HG03460 (cell line): Measurements from ENCODE around the gene NOTCH2.

Experiments
- ATAC-seq: cut with Tn5 transposase; IDR thresholded peaks from one replicate; pipeline ENCODE4 v1.9.1; 2021; ENCODE audit not compliant: unreplicated experiment

Gene NOTCH2

GRCh38 chr1:119912963-119913362 lies 156.5 kb downstream of the NOTCH2 start:
- no peak for ATAC-seq

DNA sequence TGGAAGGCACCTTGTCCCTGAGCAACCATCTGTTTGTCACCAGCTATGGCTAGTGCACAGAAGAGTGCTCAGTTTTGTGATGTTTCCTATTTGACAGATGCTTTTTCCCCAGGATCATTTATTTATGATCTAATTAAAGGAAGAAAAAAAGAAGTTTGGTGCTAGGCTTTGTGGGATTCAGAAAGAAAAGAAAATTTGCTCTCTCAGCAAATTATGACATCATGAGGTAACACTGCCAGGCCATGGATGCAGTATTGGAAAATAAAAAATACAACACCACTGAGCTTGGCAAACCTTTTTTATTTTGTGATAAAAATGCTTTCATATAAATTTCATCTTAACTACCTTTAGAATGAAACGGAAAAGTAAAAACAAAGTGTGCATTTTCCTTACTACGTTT lies 157.7 kb downstream of the NOTCH2 start:
- no peak for ATAC-seq

DNA sequence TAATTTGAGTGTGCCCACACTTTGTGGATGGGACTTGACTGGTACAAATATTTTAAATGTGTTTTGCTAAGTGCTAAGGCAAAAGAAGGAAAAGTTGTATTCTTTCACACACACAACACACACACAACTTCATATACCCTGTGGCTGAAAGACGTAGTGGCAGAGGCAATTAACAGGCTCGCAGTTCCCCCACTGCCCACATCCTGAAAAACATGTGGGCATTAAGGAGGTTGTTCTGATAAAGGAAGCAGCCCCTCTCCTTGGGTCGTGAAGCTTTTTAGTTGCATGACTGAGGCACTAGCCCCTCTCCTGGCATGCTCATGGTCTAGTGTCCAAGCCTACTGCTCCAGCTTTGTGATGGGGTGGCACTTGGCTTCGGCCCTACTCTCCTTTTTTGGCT lies 158.8 kb downstream of the NOTCH2 start:
- ATAC-seq, result no peak

DNA sequence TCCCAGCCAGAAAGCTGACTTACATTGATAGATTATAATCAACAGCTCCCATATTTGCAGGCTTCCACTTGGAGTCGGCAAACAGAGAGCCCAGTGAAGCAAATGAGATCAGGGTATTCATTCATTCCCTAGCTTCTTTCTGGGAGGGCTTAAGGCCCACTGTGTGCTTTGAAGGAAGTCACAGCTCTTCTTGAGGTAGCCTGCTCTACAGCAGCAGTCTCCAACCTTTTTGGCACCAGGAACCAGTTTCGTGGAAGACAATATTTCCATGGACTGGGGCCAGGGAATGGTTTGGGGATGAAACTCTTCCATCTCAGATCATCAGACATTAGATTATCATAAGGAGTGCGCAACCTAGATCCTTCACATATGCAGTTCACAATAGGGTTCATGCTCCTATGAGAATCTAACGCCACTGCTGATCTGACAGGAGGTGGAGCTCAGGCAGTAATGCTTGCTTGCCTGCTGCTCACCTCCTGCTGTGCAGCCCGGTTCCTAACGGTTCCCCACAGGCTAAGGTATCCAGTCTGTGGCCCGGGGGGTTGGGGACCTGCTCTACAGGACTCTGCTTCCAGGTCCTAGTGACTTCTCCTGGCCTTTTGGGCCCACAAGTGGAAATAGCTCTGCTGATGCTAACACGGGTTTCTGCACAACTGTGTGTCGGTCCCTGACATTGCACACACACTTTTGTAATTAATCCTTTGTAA lies 159.4 kb downstream of the NOTCH2 start:
- no peak for ATAC-seq

DNA sequence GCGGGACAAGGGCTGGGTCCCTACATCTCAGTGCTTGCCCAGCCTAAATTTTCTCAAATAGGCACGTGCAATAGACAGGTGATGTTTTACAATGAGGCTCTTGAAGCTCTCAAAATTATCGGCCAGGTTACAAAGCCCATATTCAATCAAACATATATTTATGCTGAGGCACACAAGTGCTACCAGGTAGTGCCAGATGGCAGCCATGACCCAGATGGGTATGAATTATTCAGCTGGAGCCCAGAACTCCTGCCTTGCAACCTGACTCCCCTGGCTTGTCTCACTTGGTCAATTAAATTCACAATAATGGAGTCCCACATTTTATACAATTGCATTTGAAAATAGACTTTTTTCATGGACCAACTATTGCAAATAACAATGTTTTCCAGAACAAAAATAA lies 160.8 kb downstream of the NOTCH2 start:
- no peak for ATAC-seq

DNA sequence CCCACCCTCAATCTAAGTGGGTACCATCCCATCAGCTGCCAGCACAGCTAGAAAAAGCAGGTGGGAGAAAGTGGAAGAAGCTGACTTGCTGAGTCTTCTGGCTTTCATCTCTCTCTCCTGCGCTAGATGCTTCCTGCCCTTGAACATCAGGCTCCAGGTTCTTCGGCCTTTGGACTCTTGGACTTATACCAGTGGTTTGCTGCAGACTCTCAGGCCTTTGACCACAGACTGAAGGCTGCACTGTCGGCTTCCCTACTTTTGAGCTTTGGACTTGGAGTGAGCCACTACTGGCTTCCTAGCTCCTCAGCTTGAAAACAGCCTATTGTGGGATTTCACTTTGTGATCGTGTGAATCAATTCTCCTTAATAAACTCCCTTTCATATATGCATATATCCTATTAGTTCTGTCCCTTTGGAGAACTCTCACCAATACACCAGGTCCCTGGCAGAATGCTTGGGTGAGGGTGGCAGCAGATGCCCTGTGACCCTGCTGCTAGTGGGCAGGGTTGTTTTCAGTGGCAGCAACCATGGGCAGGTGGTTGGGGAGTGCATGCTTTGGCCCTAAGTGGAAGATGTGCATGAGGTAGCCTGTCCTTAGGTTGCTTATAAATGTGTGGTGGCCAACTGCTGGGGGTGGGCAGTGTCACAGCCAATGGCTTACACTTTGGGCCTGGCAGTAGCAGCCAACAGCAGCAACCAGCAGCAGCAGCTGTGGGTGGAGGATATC lies 162.4 kb downstream of the NOTCH2 start:
- ATAC-seq, result no peak

GRCh38 chr1:119903443-119903835 lies 166.0 kb downstream of the NOTCH2 start:
- no peak for ATAC-seq

GRCh38 chr1:119902775-119903442 lies 166.6 kb downstream of the NOTCH2 start:
- no peak for ATAC-seq

- no peak for ATAC-seq
Observed at GRCh38 chr1:119898981-119899720, 170.3 kb downstream of the NOTCH2 start.

- no peak for ATAC-seq
Observed at GRCh38 chr1:119898530-119898929, 170.9 kb downstream of the NOTCH2 start.

GRCh38 chr1:119896303-119896702 lies 173.2 kb downstream of the NOTCH2 start, which contains the start of gene ADAM30:
Gene ADAM30, minus strand, starts transcription at chr1:119896515. Its CDS starts 179 bp downstream, at chr1:119896336.
- no peak for ATAC-seq

DNA sequence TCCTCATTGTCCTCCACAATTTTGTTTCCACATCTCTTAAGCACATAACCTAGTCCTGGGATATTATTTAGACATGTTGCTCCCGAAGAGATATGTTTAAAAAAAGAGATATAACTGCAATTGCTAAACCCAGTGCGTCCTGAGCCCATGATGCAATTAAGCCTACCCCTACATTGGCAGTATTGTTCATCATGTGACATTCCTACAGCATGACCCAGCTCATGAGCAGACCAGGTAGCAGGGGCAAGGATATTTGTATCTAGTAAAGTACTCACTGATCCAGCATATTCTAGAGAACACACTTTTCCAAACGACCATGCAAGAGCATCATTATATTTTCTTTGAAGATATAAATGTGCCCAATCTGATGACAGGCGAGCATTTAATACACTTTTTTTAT lies 174.4 kb downstream of the NOTCH2 start:
- ATAC-seq, result no peak

DNA sequence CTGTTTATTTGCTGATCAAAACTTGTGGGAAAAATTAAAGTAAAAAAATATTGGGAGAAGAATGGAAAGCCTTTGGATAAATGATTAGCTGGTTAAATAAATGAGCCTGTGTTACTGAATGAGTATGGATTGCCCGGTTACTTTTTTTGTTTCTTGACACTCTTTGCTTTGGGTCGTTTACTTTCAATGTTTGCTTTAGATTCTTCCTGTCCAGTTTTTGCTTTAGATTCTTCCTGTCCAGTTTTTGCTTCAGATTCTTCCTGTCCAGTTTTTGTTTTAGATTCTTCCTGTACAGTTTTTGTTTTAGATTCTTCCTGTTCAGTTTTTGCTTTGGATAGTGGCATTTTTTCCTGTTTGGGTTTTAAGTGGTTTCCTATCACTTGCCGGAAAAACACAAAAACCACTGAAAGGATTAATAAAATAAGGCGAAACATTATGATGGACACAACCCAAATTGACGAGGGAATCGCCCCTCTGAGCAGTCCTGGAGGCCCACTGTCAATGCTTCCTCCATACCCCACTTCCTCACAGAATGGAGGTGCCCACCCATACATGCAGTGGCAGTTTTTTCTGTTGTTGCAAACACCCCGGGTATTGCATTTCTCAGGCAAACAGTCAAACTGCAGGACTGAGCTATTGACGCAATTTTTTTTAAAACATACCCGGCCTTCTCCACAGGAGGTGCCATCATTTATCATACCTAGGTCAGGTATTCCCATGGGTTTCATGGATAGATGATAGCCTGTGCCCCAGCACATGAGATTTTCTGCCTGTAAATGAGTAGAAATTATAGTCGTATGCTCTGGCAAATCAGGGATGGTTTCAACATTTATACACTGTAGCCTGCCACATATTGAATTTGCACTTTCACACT lies 175.4 kb downstream of the NOTCH2 start:
- no peak for ATAC-seq

DNA sequence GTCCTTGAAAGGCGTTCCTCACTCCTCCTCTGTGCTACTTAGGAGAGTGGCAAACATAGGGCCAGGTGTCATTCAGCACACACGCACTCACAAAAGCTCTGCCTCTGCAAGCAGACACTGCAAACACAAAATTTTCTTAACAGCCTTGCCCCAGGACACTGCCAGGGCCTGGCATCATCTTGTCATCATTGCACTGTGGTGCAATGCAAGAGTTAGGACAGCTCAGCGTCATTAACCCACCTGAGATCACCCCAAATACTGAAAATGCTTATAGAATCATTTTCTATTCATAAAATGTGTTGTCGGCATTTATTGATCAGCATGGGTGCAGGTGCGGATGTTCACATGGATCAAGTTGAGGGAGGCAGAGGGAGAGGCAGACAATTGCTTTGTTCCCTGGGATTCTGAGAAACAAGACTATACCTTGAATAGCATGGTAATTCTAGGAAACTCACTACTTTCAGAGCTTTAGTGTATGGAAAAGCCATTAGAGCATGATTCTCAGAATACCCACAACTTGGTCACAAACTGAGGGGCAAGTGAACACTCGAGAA lies 176.1 kb downstream of the NOTCH2 start:
- no peak for ATAC-seq

GRCh38 chr1:119891386-119891785 lies 178.1 kb downstream of the NOTCH2 start:
- ATAC-seq, result no peak

GRCh38 chr1:119888476-119888875 lies 181.0 kb downstream of the NOTCH2 start:
- ATAC-seq, result no peak

DNA sequence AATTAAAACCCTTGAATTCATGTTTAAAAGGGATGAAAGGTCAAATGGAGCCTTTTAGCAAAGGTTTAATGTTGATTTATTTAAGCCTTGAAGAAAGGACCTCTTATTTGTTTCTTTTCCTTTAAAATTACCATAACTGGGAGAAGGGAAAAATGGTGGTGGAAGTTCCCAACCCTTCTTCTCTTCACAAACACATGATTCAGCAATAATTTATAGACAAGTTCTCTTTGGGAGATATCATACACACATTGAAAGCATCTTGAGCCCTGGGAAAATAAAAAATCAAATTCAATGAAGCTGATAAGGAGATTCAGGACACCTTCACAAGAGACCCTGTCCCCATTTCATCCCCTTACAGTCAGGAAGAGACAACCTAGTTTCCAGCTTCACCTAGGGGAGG lies 182.0 kb downstream of the NOTCH2 start:
- no peak for ATAC-seq

GRCh38 chr1:119885903-119886783 lies 183.3 kb downstream of the NOTCH2 start:
- ATAC-seq, result no peak

GRCh38 chr1:119884711-119885110 lies 184.8 kb downstream of the NOTCH2 start:
- ATAC-seq, result no peak
